Neural progenitor cell (in vitro differentiated cells): ENCODE data around the gene PDE6B. TPM values are rescaled to one million over a fixed set of nuclear protein-coding genes. Genes with fewer than 3 reads are reported as not detected.

Experiments used
- DNase-seq: peaks from one replicate; pipeline ENCODE4 v3.0.0-alpha.2; 2016; ENCODE audit warnings: low spot score
- H2AFZ ChIP-seq: fragments of 200-600 bp; sonication (generic); replicated peaks from 2 replicates; pipeline ENCODE4 v1.6.1; 2016; ENCODE audit warnings: antibody characterized with exemption
- H3F3A ChIP-seq: fragments of 200-600 bp; sonication (generic); 2 replicates; pipeline ENCODE4 v1.6.1; 2016; ENCODE audit warnings: antibody characterized with exemption, low read depth
- H3K27ac ChIP-seq: fragments of 200-600 bp; sonication (generic); 2 replicates; pipeline ENCODE4 v1.5.1; 2016; ENCODE audit warnings: mild to moderate bottlenecking
- H3K27me3 ChIP-seq: fragments of 200-600 bp; sonication (generic); 2 replicates; pipeline ENCODE4 v1.6.1; 2016; ENCODE audit warnings: mild to moderate bottlenecking, moderate library complexity
- H3K36me3 ChIP-seq: fragments of 200-600 bp; sonication (generic); 2 replicates; pipeline ENCODE4 v1.5.1; 2016
- H3K4me1 ChIP-seq: fragments of 200-600 bp; sonication (generic); 2 replicates; pipeline ENCODE4 v1.6.1; 2016; ENCODE audit warnings: mixed run types
- H3K4me2 ChIP-seq: fragments of 200-600 bp; sonication (generic); 2 replicates; pipeline ENCODE4 v1.6.1; 2016
- H3K4me3 ChIP-seq: fragments of 200-600 bp; sonication (generic); 2 replicates; pipeline ENCODE4 v1.5.1; 2016
- H3K79me2 ChIP-seq: fragments of 200-600 bp; sonication (generic); 2 replicates; pipeline ENCODE4 v1.6.1; 2016; ENCODE audit warnings: low read depth
- H3K9ac ChIP-seq: fragments of 200-600 bp; sonication (generic); 2 replicates; pipeline ENCODE4 v1.6.1; 2016
- H3K9me3 ChIP-seq: fragments of 200-600 bp; sonication (generic); 2 replicates; pipeline ENCODE4 v1.5.1; 2016; ENCODE audit warnings: low read depth
- H4K20me1 ChIP-seq: fragments of 200-600 bp; sonication (generic); 2 replicates; pipeline ENCODE4 v1.6.1; 2016; ENCODE audit warnings: low read depth
- H3K27ac Mint-ChIP-seq: 3 replicates; pipeline ENCODE4 v1.8.0; 2021; ENCODE audit warnings: mixed read lengths
- H3K27me3 Mint-ChIP-seq: 2 replicates; pipeline ENCODE4 v1.8.0; 2022; ENCODE audit warnings: low read depth, mild to moderate bottlenecking, inconsistent platforms, moderate library complexity, mixed read lengths; ENCODE audit not compliant: insufficient read depth
- H3K36me3 Mint-ChIP-seq: 3 replicates; pipeline ENCODE4 v1.8.0; 2021; ENCODE audit warnings: mixed read lengths
- H3K4me1 Mint-ChIP-seq: 3 replicates; pipeline ENCODE4 v1.8.0; 2021; ENCODE audit warnings: mixed read lengths
- H3K4me3 Mint-ChIP-seq: 3 replicates; pipeline ENCODE4 v1.8.0; 2021; ENCODE audit warnings: mild to moderate bottlenecking, moderate library complexity, mixed read lengths
- H3K9me3 Mint-ChIP-seq: 3 replicates; pipeline ENCODE4 v1.8.0; 2020; ENCODE audit warnings: mixed read lengths
- CTCF ChIP-seq: fragments of 200-600 bp; sonication (generic); IDR thresholded peaks from 2 replicates; pipeline ENCODE4 v1.5.1; 2017; ENCODE audit warnings: antibody characterized with exemption, mild to moderate bottlenecking
- EZH2 ChIP-seq: fragments of 200-600 bp; sonication (generic); IDR thresholded peaks from 2 replicates; pipeline ENCODE4 v1.6.1; 2017; ENCODE audit warnings: antibody characterized with exemption, mild to moderate bottlenecking, moderate library complexity
- EZH2phosphoT487 ChIP-seq: fragments of 200-600 bp; sonication (generic); IDR thresholded peaks from 2 replicates; pipeline ENCODE4 v1.6.1; 2017; ENCODE audit warnings: antibody characterized with exemption
- total RNA-seq: library from RNA; depleted of rRNA; stranded (reverse); fragments of >200 nt; gene quantifications from 2 replicates; pipeline ENCODE4 v1.2.3, GENCODE V29; 2015; ENCODE audit warnings: low replicate concordance

PDE6B gene
- total RNA-seq, 1 donor from 2014 or later, result 4.3 TPM

- Histone ChIP-seq H3K27ac (no peak overlapping the region), H3K4me1 (no peaks in the 10 kb centered on the region), H3K36me3 (no peaks in the 10 kb centered on the region), H3K4me2 (no peak overlapping the region), H3K27me3 (peaks cover 30% of the 10 kb centered on the region), H3K79me2 (no peaks in the 10 kb centered on the region), H3K4me3 (no peak overlapping the region), H3K9ac (no peak overlapping the region), H3F3A (no peaks in the 10 kb centered on the region), H2AFZ (no peak overlapping the region), H3K9me3 (no peaks in the 10 kb centered on the region), H4K20me1 (no peaks in the 10 kb centered on the region)
- no peaks in the 10 kb centered on the region for H3K36me3 Mint-ChIP-seq
- no peak for TF ChIP-seq EZH2
- TF ChIP-seq CTCF, result no peak
- TF ChIP-seq EZH2phosphoT487, result no peak
- DNase-seq, result no peak
- peaks cover 3% of the 10 kb centered on the region for H3K9me3 Mint-ChIP-seq
- H3K4me3 Mint-ChIP-seq, result no peak overlapping the region
- H3K4me1 Mint-ChIP-seq, result no peaks in the 10 kb centered on the region
- H3K27me3 Mint-ChIP-seq, result peaks cover 12% of the 10 kb centered on the region
- H3K27ac Mint-ChIP-seq, result no peak overlapping the region
Measured at GRCh38 chr4:612052-612748, 13.2 kb upstream of the PDE6B start.

DNA sequence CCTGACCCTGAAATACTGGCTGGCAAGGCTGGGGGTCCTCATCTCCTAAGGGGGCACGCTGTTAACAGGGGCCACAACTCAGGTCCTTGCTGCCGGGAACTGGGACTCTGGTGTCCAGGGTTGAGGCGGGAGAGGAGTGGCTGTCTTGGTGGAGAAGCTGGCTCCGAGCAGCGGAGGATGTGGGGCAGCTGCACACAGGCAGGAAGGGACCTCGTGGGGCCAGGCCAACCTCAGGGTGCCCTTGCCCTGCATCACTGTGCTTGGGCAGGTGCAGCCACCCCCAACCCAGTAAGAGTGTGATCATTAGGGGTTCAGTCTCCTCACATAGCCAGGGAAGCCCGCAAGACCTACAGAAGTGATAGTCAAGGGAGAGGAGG lies 12.6 kb upstream of the PDE6B start:
- no peaks in the 10 kb centered on the region for H3K36me3 ChIP-seq
- H3K4me3 Mint-ChIP-seq, result no peak overlapping the region
- no peaks in the 10 kb centered on the region for H3K4me1 ChIP-seq
- H3K4me3 ChIP-seq, result no peak overlapping the region
- peaks cover 30% of the 10 kb centered on the region for H3K27me3 ChIP-seq
- peaks cover 14% of the 10 kb centered on the region for H3K27me3 Mint-ChIP-seq
- no peak for TF ChIP-seq CTCF
- no peak for TF ChIP-seq EZH2phosphoT487
- no peak for TF ChIP-seq EZH2
- no peak overlapping the region for H3K4me2 ChIP-seq
- no peak overlapping the region for H3K27ac Mint-ChIP-seq
- peaks cover 3% of the 10 kb centered on the region for H3K9me3 Mint-ChIP-seq
- no peaks in the 10 kb centered on the region for H4K20me1 ChIP-seq
- no peak overlapping the region for H2AFZ ChIP-seq
- H3K9me3 ChIP-seq, result no peaks in the 10 kb centered on the region
- DNase-seq, result no peak
- no peak overlapping the region for H3K27ac ChIP-seq
- no peaks in the 10 kb centered on the region for H3K79me2 ChIP-seq
- no peaks in the 10 kb centered on the region for H3F3A ChIP-seq
- no peak overlapping the region for H3K9ac ChIP-seq
- no peaks in the 10 kb centered on the region for H3K4me1 Mint-ChIP-seq
- no peaks in the 10 kb centered on the region for H3K36me3 Mint-ChIP-seq

GRCh38 chr4:613126-613525 lies 12.2 kb upstream of the PDE6B start:
- Histone ChIP-seq H2AFZ (no peak overlapping the region), H3K4me3 (no peak overlapping the region), H3K4me2 (no peak overlapping the region), H3K79me2 (no peaks in the 10 kb centered on the region), H3K9me3 (no peaks in the 10 kb centered on the region), H3K27ac (no peak overlapping the region), H3K9ac (no peak overlapping the region), H3K36me3 (no peaks in the 10 kb centered on the region), H3K4me1 (no peaks in the 10 kb centered on the region), H4K20me1 (no peaks in the 10 kb centered on the region), H3K27me3 (peaks cover 30% of the 10 kb centered on the region), H3F3A (no peaks in the 10 kb centered on the region)
- peaks cover 17% of the 10 kb centered on the region for H3K27me3 Mint-ChIP-seq
- peaks cover 3% of the 10 kb centered on the region for H3K9me3 Mint-ChIP-seq
- H3K36me3 Mint-ChIP-seq, result no peaks in the 10 kb centered on the region
- H3K27ac Mint-ChIP-seq, result no peak overlapping the region
- no peak overlapping the region for H3K4me3 Mint-ChIP-seq
- DNase-seq, result no peak
- no peak for TF ChIP-seq EZH2phosphoT487
- no peak for TF ChIP-seq CTCF
- no peak for TF ChIP-seq EZH2
- no peaks in the 10 kb centered on the region for H3K4me1 Mint-ChIP-seq
